ENCODE data around the gene PNKD.
"Not testable (repeated sequence)": the region's sequence is repeated elsewhere in the genome, so short reads cannot be mapped to it uniquely, and the experiment has no call there.

PNKD gene

GRCh38 chr2:218301176-218301819, 31.0 kb downstream of the PNKD start:
- no peaks in the 10 kb centered on the region for H3K36me3 ChIP-seq (ENCODE audit: control insufficient read depth in 2 of 2, insufficient read depth in 2 of 2, low read length in 2 of 2)
- no peaks in the 10 kb centered on the region for H3K9me3 ChIP-seq (ENCODE audit: control insufficient read depth in 2 of 2, low read length in 2 of 2)
- H3K27ac ChIP-seq (ENCODE audit: low read depth in 2 of 2, low read length in 2 of 2), result no peak overlapping the region
- no peaks in the 10 kb centered on the region for H3K27me3 ChIP-seq (ENCODE audit: control insufficient read depth in 2 of 2, insufficient read depth in 2 of 2, low read length in 2 of 2)
- peaks cover 0 to 3% of the 10 kb centered on the region in 2 donors for H3K4me1 ChIP-seq (ENCODE audit: control insufficient read depth in 2 of 2, insufficient read depth in 2 of 2, low read length in 2 of 2)
- peak overlapping the region; percentile 3 to 52 for H3K9ac ChIP-seq (ENCODE audit: low read depth in 1 of 2, low read length in 2 of 2)
- no peak overlapping the region for H3K4me3 ChIP-seq (ENCODE audit: low read length in 2 of 2)

- Histone ChIP-seq H3K27ac (ENCODE audit: low read depth in 2 of 2, low read length in 2 of 2) (no peak overlapping the region), H3K9ac (ENCODE audit: low read depth in 1 of 2, low read length in 2 of 2) (no peak overlapping the region), H3K27me3 (ENCODE audit: control insufficient read depth in 2 of 2, insufficient read depth in 2 of 2, low read length in 2 of 2) (no peaks in the 10 kb centered on the region), H3K4me1 (ENCODE audit: control insufficient read depth in 2 of 2, insufficient read depth in 2 of 2, low read length in 2 of 2) (peaks cover 1 to 3% of the 10 kb centered on the region in 2 donors), H3K9me3 (ENCODE audit: control insufficient read depth in 2 of 2, low read length in 2 of 2) (no peaks in the 10 kb centered on the region), H3K36me3 (ENCODE audit: control insufficient read depth in 2 of 2, insufficient read depth in 2 of 2, low read length in 2 of 2) (no peaks in the 10 kb centered on the region), H3K4me3 (ENCODE audit: low read length in 2 of 2) (no peak overlapping the region)
Measured at GRCh38 chr2:218305383-218305782, 35.1 kb downstream of the PNKD start.

- H3K27ac ChIP-seq (ENCODE audit: low read depth in 2 of 2, low read length in 2 of 2), result no peak overlapping the region
- no peaks in the 10 kb centered on the region for H3K36me3 ChIP-seq (ENCODE audit: control insufficient read depth in 2 of 2, insufficient read depth in 2 of 2, low read length in 2 of 2)
- H3K9me3 ChIP-seq (ENCODE audit: control insufficient read depth in 2 of 2, low read length in 2 of 2), result no peaks in the 10 kb centered on the region
- peaks cover 6 to 10% of the 10 kb centered on the region in 2 donors for H3K4me1 ChIP-seq (ENCODE audit: control insufficient read depth in 2 of 2, insufficient read depth in 2 of 2, low read length in 2 of 2)
- no peaks in the 10 kb centered on the region for H3K27me3 ChIP-seq (ENCODE audit: control insufficient read depth in 2 of 2, insufficient read depth in 2 of 2, low read length in 2 of 2)
- no peak overlapping the region for H3K4me3 ChIP-seq (ENCODE audit: low read length in 2 of 2)
- no peak overlapping the region for H3K9ac ChIP-seq (ENCODE audit: low read depth in 1 of 2, low read length in 2 of 2)
Measured at GRCh38 chr2:218306184-218306920, 36.0 kb downstream of the PNKD start.

- Histone ChIP-seq H3K27ac (ENCODE audit: low read depth in 2 of 2, low read length in 2 of 2) (no peak overlapping the region), H3K4me3 (ENCODE audit: low read length in 2 of 2) (no peak overlapping the region), H3K4me1 (ENCODE audit: control insufficient read depth in 2 of 2, insufficient read depth in 2 of 2, low read length in 2 of 2) (peaks cover 6 to 19% of the 10 kb centered on the region in 2 donors), H3K9me3 (ENCODE audit: control insufficient read depth in 2 of 2, low read length in 2 of 2) (no peaks in the 10 kb centered on the region), H3K36me3 (ENCODE audit: control insufficient read depth in 2 of 2, insufficient read depth in 2 of 2, low read length in 2 of 2) (no peaks in the 10 kb centered on the region), H3K9ac (ENCODE audit: low read depth in 1 of 2, low read length in 2 of 2) (no peak overlapping the region), H3K27me3 (ENCODE audit: control insufficient read depth in 2 of 2, insufficient read depth in 2 of 2, low read length in 2 of 2) (no peaks in the 10 kb centered on the region)
Measured at GRCh38 chr2:218307415-218308090, 37.2 kb downstream of the PNKD start.

GRCh38 chr2:218310853-218311540, 40.7 kb downstream of the PNKD start:
- H3K27me3 ChIP-seq (ENCODE audit: control insufficient read depth in 2 of 2, insufficient read depth in 2 of 2, low read length in 2 of 2), result no peaks in the 10 kb centered on the region
- H3K9me3 ChIP-seq (ENCODE audit: control insufficient read depth in 2 of 2, low read length in 2 of 2), result no peaks in the 10 kb centered on the region
- no peaks in the 10 kb centered on the region for H3K36me3 ChIP-seq (ENCODE audit: control insufficient read depth in 2 of 2, insufficient read depth in 2 of 2, low read length in 2 of 2)
- H3K9ac ChIP-seq (ENCODE audit: low read depth in 1 of 2, low read length in 2 of 2), result peak overlapping the region; percentile 24 to 34
- H3K4me3 ChIP-seq (ENCODE audit: low read length in 2 of 2), result peak overlapping the region in 1 of 2 donors; percentile 13
- peak overlapping the region; percentile 87 to 89 for H3K27ac ChIP-seq (ENCODE audit: low read depth in 2 of 2, low read length in 2 of 2)
- peaks cover 6 to 25% of the 10 kb centered on the region in 2 donors for H3K4me1 ChIP-seq (ENCODE audit: control insufficient read depth in 2 of 2, insufficient read depth in 2 of 2, low read length in 2 of 2)

GRCh38 chr2:218311541-218312266, 41.4 kb downstream of the PNKD start:
- not testable (repeated sequence) for H3K27me3 ChIP-seq (ENCODE audit: control insufficient read depth in 2 of 2, insufficient read depth in 2 of 2, low read length in 2 of 2); H3K36me3 ChIP-seq (ENCODE audit: control insufficient read depth in 2 of 2, insufficient read depth in 2 of 2, low read length in 2 of 2); H3K9me3 ChIP-seq (ENCODE audit: control insufficient read depth in 2 of 2, low read length in 2 of 2); H3K9ac ChIP-seq (ENCODE audit: low read depth in 1 of 2, low read length in 2 of 2)
- peak overlapping the region in 1 of 2 donors; percentile 26 for H3K4me3 ChIP-seq (ENCODE audit: low read length in 2 of 2)
- peaks cover 6 to 28% of the 10 kb centered on the region in 2 donors for H3K4me1 ChIP-seq (ENCODE audit: control insufficient read depth in 2 of 2, insufficient read depth in 2 of 2, low read length in 2 of 2)
- peak overlapping the region; percentile 87 to 89 for H3K27ac ChIP-seq (ENCODE audit: low read depth in 2 of 2, low read length in 2 of 2)

GRCh38 chr2:218312267-218312756, 42.0 kb downstream of the PNKD start:
- no peaks in the 10 kb centered on the region for H3K9me3 ChIP-seq (ENCODE audit: control insufficient read depth in 2 of 2, low read length in 2 of 2)
- peak overlapping the region in 1 of 2 donors; percentile 9 for H3K4me3 ChIP-seq (ENCODE audit: low read length in 2 of 2)
- H3K9ac ChIP-seq (ENCODE audit: low read depth in 1 of 2, low read length in 2 of 2), result no peak overlapping the region
- H3K36me3 ChIP-seq (ENCODE audit: control insufficient read depth in 2 of 2, insufficient read depth in 2 of 2, low read length in 2 of 2), result no peaks in the 10 kb centered on the region
- H3K27ac ChIP-seq (ENCODE audit: low read depth in 2 of 2, low read length in 2 of 2), result peak overlapping the region; percentile 87 to 89
- H3K4me1 ChIP-seq (ENCODE audit: control insufficient read depth in 2 of 2, insufficient read depth in 2 of 2, low read length in 2 of 2), result peaks cover 6 to 35% of the 10 kb centered on the region in 2 donors
- H3K27me3 ChIP-seq (ENCODE audit: control insufficient read depth in 2 of 2, insufficient read depth in 2 of 2, low read length in 2 of 2), result no peaks in the 10 kb centered on the region

GRCh38 chr2:218313356-218313755, 43.0 kb downstream of the PNKD start:
- H3K9ac ChIP-seq (ENCODE audit: low read depth in 1 of 2, low read length in 2 of 2), result no peak overlapping the region

GRCh38 chr2:218314764-218315163, 44.4 kb downstream of the PNKD start:
- H3K27me3 ChIP-seq (ENCODE audit: control insufficient read depth in 2 of 2, insufficient read depth in 2 of 2, low read length in 2 of 2); H3K4me3 ChIP-seq (ENCODE audit: low read length in 2 of 2); H3K27ac ChIP-seq (ENCODE audit: low read depth in 2 of 2, low read length in 2 of 2); H3K9ac ChIP-seq (ENCODE audit: low read depth in 1 of 2, low read length in 2 of 2); H3K9me3 ChIP-seq (ENCODE audit: control insufficient read depth in 2 of 2, low read length in 2 of 2); H3K36me3 ChIP-seq (ENCODE audit: control insufficient read depth in 2 of 2, insufficient read depth in 2 of 2, low read length in 2 of 2): not testable (repeated sequence)
- H3K4me1 ChIP-seq (ENCODE audit: control insufficient read depth in 2 of 2, insufficient read depth in 2 of 2, low read length in 2 of 2), result peaks cover 6 to 37% of the 10 kb centered on the region in 2 donors

More at GRCh38 chr2:218313356-218313755, 43.0 kb downstream of the PNKD start:
- H3K4me3 ChIP-seq (ENCODE audit: low read length in 2 of 2), result no peak overlapping the region
- H3K36me3 ChIP-seq (ENCODE audit: control insufficient read depth in 2 of 2, insufficient read depth in 2 of 2, low read length in 2 of 2), result no peaks in the 10 kb centered on the region
- H3K9me3 ChIP-seq (ENCODE audit: control insufficient read depth in 2 of 2, low read length in 2 of 2), result no peaks in the 10 kb centered on the region
- H3K27me3 ChIP-seq (ENCODE audit: control insufficient read depth in 2 of 2, insufficient read depth in 2 of 2, low read length in 2 of 2), result no peaks in the 10 kb centered on the region
- peaks cover 6 to 37% of the 10 kb centered on the region in 2 donors for H3K4me1 ChIP-seq (ENCODE audit: control insufficient read depth in 2 of 2, insufficient read depth in 2 of 2, low read length in 2 of 2)
- no peak overlapping the region for H3K27ac ChIP-seq (ENCODE audit: low read depth in 2 of 2, low read length in 2 of 2)

Data from mucosa of rectum (tissue), 2 donors.